ENCODE results near the gene HEXIM2.

Gene HEXIM2

DNA sequence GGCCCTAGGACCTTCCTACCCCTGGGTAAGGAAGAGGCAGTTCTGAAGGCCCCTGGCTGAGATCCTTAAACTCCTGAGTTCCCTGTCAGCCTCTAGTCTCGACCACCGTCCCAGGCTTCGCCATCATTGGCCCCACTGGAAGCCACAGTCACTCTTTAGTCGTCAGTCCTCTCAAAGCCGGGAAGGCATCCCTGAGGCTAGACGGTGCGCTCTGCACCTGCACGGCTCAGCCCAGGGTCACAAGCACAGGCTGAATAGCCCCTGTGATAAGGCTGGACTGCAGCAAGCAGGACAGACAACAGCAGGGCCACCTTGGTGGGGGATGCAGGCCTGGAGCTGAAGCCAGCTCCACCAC, 16.7 kb upstream of the HEXIM2 start:
- DNase-seq = no peak

DNA sequence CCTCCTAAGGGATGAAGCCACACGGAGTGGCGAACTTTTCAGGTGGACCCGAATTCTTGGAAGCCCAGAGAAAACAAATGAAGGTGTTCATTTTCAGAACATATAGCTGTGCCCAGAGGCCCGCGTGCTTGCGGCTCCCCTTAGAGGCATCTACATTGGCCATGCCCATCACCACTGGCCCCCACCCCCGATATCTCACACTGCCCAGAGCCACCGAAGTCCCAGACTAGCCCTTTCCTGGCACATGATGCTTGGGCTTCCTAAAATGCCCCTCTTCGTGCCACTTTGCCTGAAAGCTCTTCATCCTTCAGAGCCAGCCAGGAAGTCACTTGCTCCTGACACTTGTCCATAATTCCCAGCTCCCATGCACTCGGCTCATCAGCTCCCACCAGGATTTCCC, 15.5 kb upstream of the HEXIM2 start:
- no peak for DNase-seq

DNA sequence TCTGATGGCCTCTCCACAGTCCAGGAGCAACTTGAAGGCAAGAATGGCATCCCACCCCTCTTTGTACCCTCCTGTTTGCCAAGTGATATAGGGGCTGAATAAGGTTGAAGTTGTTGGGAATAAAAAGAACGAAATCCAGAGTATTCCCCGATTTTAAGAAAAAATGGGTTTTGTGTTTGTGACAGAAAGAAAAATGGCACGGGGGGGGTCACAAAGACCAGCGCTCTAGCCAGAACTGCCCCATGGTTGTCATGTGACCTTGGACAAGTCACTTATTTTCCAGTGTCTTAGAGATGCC, 15.1 kb upstream of the HEXIM2 start:
- no peak for DNase-seq

DNA sequence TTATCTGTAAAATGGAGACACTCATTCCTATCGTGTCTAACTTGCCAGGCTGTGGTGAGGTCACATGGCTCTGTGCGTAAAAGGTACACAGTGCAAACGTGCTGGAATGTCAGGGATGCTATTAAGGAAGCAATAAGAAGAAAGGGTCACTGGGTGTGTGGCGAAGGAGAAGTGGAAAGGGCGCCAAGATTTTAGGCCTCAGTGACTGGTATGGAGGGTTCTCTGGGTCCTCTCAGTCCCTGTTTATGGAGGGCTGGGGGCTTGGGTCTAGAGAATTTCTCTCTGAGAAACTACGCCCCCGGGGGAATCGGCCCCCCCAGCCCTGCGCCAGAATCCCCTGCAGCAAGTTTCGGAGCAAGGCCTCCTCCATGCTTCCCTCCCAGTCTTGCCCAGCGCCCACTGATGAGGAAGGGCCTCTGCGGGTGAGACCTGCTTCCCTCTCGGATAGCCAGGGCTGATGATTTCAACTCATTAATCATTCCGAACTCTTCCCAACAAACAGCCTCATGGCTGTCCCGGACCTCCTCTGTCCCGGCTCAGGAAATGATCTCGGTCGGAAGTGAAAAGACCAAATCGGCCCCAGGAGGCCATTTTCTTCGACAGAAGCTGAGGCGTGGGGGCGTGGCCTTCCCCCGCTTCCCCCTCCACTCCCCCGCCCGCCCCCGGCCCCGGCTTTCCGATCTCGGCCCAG, 14.6 kb upstream of the HEXIM2 start:
- no peak for DNase-seq

DNA sequence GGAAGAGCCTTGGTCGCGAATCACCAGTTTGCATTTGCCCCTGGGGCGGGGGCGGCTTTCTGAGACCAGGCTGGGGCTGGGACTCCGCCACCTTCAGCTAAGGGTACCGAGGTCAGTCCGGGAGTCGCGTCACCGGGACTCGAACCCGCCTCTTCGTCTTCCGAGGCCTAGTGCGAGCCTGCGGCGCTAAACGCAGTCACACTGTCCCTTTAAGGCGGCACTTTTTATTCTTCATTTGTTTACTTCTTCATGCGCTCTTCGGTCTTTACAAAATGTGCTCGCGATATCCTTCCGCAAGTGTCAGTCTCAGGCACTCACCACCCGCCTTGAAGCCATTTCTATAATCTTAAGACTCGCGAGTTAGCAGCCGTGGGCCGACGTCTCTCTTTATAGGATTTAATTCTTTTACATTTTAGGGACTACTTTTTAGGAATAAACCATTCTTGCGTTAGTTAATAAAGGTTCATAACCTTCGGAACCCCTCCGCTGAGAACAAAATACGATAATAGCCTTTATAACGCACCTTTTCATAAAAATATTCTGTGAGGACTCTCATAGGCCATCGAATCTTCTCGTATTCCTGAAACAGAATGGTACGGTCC, 14.0 kb upstream of the HEXIM2 start:
- DNase-seq = peak; percentile 71

DNA sequence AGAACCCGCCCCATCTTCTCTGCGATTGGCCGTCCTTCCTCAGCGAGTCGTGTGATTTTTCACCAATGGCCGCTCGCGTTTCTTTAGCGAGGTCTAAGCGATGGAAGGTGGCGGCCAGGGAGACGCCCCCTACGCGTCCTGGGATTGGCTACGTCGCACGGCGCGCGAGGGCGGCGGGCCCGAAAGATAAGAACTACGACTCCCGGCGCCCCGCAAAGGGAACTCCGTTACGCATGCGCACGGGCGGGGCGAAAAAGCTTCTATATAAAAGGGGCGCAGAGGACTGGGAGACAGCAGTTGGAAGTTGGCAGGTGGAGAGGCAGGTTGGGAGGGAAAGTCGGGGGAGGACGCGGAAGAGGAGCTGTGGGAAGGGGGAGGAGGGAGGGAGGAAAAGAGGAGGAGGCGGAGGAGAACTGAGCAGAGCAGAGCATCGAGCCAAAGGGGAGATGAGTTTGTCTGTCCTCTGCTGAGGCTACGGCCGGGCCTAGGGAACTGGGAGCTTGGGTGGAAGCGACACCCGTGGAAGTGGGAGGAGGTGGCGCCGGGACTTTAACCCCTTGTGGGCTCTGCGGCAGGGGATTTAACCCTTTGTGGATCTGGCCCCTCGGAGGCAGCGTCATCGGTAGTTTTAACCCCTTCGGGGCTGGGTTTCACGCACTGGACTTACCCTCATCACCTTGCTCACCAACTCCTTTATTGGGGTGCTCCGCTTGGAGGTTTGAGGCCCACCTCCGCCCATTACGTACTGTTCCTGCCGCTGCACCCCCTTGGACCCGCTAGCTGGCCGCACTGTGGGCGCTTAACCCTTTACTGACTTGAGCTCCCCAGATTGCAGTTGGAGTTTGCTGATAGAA, 13.3 kb upstream of the HEXIM2 start, which contains the start of gene HEXIM1:
TSS of gene HEXIM1 (plus strand) at position 293 of the 854 bp plus-strand sequence. CDS start 716 bp downstream, outside the sequence.
- DNase-seq = peak; percentile 98

DNA sequence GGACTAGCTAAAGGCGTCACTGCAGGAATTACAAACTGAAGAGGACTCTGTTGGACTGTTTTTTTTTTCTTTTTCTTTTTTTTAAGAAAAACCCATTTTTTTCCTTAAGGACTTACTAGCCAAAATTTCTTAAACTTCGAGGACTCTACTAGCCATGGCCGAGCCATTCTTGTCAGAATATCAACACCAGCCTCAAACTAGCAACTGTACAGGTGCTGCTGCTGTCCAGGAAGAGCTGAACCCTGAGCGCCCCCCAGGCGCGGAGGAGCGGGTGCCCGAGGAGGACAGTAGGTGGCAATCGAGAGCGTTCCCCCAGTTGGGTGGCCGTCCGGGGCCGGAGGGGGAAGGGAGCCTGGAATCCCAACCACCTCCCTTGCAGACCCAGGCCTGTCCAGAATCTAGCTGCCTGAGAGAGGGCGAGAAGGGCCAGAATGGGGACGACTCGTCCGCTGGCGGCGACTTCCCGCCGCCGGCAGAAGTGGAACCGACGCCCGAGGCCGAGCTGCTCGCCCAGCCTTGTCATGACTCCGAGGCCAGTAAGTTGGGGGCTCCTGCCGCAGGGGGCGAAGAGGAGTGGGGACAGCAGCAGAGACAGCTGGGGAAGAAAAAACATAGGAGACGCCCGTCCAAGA, 12.5 kb upstream of the HEXIM2 start:
- peak; percentile 73 for DNase-seq

DNA sequence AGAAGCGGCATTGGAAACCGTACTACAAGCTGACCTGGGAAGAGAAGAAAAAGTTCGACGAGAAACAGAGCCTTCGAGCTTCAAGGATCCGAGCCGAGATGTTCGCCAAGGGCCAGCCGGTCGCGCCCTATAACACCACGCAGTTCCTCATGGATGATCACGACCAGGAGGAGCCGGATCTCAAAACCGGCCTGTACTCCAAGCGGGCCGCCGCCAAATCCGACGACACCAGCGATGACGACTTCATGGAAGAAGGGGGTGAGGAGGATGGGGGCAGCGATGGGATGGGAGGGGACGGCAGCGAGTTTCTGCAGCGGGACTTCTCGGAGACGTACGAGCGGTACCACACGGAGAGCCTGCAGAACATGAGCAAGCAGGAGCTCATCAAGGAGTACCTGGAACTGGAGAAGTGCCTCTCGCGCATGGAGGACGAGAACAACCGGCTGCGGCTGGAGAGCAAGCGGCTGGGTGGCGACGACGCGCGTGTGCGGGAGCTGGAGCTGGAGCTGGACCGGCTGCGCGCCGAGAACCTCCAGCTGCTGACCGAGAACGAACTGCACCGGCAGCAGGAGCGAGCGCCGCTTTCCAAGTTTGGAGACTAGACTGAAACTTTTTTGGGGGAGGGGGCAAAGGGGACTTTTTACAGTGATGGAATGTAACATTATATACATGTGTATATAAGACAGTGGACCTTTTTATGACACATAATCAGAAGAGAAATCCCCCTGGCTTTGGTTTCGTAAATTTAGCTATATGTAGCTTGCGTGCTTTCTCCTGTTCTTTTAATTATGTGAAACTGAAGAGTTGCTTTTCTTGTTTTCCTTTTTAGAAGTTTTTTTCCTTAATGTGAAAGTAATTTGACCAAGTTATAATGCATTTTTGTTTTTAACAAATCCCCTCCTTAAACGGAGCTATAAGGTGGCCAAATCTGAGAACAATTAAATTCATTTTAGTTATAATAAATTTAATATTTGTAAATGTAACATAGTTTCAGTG, 11.7 kb upstream of the HEXIM2 start:
- DNase-seq = no peak

DNA sequence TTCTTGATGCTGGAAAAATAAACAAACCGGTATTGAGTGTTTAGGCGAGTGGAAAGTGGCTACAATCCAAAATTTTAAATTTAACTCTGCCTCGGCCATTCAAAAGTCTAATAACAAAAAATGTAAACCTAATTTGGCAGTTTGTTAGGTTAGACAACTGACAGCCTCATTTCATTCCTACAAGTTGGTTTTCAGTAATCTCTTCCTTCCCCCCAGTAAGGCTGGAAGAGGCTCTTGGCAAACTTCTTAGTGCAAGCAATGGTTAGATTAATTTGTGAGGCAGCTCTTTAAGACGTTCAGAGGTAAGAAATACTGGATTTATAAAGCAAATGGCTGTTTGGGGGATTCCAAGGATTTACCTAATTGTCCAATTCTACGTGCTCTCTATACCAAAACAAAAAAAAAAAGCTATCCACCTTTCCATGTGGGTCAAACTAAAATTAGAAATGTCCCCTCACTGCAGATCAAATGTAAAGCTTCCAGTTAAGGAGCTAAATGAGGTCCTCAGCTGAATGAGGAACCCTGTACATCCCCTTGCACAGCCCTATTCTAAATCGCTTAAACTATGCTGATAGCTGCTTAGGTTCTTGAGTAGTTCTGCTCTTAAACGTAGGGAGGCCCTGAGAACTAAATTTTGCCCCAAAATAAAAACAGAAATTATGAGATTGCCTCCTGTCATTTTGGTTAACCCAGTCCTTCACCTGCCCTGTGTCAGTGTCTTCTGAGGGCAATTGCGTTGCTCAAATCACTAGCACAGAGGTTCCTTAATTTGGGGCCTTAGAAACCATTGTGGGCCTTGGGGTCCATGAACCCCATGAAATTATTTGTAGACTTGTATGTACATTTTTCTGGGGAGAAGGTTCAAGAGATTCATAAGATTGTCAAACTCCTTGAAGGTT, 10.5 kb upstream of the HEXIM2 start:
- DNase-seq = no peak

DNA sequence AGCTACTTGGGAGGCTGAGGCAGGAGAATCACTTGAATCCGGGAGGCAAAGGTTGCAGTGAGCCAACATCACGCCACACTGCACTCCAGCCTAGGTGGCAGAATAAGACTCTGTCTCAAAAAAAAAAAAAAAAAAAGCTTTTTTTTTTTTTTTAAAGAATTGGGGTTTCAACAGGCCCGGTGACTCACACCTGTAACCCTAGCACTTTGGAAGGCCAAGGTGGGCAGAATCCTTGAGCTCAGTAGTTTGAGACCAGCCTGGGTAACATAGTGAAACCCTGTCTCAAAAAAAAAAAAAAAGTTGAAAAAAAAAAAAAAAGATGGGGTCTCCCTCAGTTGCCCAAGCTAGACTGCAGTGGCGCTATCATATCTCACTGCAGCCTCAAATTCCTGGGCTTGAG, 6.6 kb upstream of the HEXIM2 start:
- DNase-seq = no peak

DNA sequence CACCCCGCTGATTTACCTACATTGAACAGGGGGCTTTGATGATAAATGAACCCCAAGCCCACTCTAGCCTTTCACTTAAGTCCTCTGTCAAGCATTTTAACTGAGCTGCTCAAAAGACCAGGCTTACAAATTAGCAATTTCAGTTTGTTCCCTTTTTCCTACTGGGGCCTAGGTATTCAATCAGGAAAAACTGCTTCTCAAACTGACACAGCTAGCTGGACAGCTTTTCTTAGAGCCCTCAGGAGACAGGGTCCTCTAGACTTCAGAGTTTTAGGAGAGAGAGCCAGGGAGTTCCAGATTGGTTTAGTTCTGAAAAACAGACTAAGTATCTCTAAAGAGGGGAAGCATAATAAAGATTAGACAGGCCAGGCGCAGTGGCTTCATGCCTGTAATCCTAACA, 6.2 kb upstream of the HEXIM2 start:
- no peak for DNase-seq

DNA sequence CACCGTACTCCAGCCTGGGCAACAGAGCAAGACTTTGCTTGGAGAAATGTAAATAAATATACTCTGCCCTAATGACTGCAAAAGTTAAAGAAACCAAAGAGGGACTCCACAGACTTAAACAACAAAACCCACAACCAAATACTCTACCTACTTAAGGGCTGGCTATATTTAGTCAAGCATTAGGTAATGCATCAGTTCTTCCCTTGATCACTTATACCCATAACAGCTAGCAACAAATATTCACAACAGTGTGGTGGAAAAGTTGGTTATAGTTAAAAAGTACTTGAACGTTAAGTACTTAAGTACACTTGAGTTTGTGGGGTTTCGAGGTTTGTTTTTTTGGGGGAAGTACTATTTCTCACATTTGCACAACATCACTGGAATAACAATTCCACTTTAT, 5.4 kb upstream of the HEXIM2 start:
- DNase-seq = no peak

DNA sequence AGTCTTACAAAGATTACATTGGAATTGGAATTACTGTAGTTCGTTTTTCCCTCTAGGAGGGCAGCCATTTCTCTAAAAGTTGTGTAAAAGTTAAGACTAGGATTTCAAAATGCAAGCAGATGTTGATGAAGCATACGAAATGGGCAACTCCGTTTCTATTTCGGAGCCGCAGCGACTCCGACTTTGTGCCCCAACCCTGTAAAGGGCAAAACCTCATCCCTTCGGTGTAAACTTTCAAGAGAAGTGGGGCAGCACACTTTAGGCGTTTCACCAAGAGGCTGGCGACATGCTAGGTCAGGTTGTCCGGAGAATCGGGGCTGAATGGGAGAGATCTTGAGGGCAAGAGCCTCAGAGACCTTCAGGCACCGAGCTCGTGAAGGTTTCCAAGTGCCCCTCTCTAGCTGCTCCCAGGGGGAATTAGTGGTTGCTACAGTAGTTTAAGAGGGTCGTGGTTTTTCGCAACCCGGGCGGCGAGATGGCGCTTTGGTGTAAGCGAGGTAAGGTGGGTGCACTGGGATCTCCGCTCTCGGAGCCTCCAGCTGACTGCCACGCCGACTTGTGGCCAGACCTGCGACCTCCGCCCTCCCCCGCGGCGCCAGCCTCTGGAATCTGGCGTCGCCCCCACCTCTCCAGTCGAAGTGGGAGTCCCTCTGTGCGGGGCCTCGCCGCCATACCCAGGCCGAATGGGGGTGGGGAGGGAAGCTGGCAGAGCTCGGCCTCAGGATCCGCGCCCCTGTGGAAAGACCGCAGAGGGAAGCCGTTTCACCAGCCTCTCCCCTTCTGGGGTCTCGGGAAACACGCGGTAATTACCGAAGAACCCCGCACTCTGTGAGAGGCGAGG, 1.0 kb upstream of the HEXIM2 start:
- peak; percentile 59 for DNase-seq

DNA sequence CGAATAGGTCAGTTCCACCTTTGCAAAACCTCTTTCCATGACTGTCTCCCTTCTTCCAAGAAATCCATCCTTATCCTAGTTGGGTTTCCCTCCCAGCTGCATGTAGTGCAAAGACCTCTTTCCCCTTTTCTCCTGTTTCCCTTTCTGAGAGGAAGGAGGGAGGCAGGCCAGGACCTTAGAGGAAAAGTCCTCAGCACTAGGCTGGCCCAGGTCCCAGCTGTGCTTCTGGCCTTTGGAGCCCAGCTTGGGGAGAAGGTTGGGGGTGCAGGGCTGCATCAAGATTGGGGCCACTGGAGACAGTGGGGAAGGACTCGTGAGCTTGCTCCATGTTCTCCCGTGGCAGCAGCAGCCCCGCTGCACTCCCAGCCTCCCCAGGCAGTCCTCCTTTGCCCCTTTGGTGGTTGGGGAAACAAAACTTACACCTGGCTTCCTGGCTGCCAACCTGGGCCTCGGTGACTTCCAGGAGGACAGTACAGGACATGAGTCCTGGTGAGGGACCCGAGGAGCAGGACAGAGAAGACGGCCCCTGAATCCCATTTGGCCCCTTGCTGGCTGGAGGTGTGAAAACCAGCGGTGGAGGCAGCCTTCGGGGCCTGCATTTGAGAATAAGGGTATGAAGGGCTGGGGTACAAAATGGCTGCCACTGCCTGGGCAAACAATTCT, 481 bp downstream of the HEXIM2 start:
- no peak for DNase-seq

DNA sequence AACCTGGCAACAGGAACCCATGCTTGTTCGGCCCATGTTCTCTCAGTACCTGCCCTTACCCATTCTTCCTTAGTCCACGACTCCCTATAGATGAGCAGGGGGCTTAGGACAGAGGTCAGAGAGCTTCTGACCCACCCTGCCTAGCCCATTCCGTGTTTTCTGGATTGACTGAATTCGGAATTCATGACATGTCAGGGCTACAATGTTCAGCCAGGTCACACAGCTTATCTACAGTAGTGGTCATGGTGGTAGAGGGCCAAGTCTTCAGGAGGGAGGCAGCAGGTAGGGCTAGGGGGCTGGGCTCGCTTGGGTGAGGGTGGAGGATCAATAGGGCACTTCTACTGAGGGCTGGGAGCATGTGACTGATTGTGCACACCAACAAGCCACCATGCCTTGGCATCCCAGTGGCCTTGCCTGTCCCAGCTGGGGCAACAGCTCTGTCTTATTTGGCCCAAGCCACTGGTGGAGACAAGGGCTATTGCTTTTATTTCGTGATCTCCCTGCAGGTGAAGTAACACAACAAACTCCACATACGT, 3.1 kb downstream of the HEXIM2 start:
- no peak for DNase-seq

DNA sequence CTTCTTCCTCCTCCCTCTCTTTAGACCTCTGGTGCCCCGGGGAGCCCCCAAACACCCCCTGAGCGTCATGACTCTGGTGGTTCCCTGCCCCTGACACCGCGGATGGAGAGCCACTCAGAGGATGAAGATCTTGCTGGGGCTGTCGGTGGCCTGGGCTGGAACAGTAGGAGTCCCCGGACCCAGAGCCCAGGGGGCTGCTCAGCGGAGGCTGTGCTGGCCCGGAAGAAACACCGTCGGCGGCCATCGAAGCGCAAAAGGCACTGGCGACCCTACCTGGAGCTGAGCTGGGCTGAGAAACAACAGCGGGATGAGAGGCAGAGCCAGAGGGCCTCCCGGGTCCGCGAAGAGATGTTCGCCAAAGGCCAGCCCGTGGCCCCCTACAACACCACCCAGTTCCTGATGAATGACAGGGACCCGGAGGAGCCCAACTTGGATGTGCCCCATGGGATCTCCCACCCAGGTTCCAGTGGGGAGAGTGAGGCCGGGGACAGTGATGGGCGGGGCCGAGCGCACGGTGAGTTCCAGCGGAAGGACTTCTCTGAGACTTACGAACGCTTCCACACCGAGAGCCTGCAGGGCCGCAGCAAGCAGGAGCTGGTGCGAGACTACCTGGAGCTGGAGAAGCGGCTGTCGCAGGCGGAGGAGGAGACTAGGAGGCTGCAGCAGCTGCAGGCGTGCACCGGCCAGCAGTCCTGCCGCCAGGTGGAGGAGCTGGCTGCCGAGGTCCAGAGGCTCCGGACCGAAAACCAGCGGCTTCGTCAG, 7.5 kb downstream of the HEXIM2 start:
- no peak for DNase-seq

DNA sequence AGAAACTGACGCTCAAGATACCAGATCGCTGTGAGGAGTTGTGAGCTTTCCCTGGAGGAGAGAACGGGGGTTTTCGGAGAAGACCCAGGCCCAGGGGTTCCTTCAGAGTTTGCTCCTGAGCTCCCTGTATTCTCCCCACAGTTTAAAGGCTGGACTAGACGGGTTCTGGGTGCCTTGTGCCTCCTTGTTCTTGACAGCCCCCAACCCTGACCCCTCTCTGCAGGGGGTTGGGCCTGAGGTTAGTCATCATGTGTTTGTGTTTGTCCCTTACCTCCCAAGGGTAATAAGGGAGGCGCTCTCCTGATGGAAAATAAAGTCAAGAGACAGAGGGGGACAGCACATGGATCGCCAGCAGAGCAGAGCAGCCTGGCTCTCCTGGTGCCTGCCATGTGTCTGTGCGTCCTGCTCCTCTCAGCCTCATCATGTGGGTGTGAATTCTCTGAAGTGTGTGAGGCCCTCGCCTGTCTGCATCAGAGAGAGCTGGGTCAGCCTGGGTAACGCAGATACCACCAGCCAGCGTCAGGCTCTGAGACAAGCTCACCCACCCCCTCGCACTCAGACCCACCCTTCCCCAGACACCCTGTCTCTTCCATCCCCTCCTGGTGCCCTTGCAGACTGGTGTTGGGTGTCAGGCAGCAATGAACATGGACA, 8.7 kb downstream of the HEXIM2 start:
- no peak for DNase-seq

DNA sequence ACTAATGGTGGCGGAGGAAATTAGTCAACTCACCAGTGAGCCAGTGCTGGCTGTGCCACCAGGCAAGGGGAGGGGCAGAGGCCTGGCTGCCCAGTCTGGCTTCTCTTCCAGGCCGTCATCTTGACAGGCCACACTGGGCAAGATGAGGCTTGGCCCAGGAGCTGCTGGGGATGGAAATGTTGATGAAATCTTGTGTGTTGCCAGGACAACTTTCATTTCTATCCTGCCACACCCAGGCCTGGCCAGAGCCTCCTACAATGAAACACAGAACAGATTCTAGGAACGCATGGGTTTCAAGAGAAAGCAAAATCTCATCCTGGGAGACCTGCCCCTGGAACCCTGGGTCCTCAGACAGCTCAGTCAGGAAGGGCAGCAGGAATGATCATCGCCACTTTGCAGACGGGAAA, 9.3 kb downstream of the HEXIM2 start:
- no peak for DNase-seq
